Measurements from ENCODE around the gene SLC35G4.
"Not testable (repeated sequence)": the region's sequence is repeated elsewhere in the genome, so short reads cannot be mapped to it uniquely, and the experiment has no call there.

The SLC35G4 gene

GRCh38 chr18:11613611-11614010 lies 4.2 kb downstream of the SLC35G4 start:
- not testable (repeated sequence) for DNase-seq

GRCh38 chr18:11614042-11614441 lies 4.6 kb downstream of the SLC35G4 start:
- DNase-seq, result not testable (repeated sequence)

GRCh38 chr18:11614981-11615380 lies 5.6 kb downstream of the SLC35G4 start:
- not testable (repeated sequence) for DNase-seq

GRCh38 chr18:11647310-11647709 lies 37.9 kb downstream of the SLC35G4 start:
- DNase-seq, result not testable (repeated sequence)

GRCh38 chr18:11647804-11648203 lies 38.4 kb downstream of the SLC35G4 start:
- DNase-seq, result not testable (repeated sequence)

- DNase-seq, result no peak
Observed at GRCh38 chr18:11649839-11650238, 40.4 kb downstream of the SLC35G4 start.

GRCh38 chr18:11651899-11652298 lies 42.5 kb downstream of the SLC35G4 start:
- no peak for DNase-seq

- no peak for DNase-seq
Observed at GRCh38 chr18:11653521-11653920, 44.1 kb downstream of the SLC35G4 start.

- DNase-seq, result peak in 46 of 58 donors; percentile 1 to 73 (median 24)
Observed at GRCh38 chr18:11654736-11655605, 45.6 kb downstream of the SLC35G4 start.

GRCh38 chr18:11655606-11655932 lies 46.2 kb downstream of the SLC35G4 start:
- DNase-seq, result no peak

GRCh38 chr18:11657152-11657551 lies 47.8 kb downstream of the SLC35G4 start:
- peak in 1 of 58 donors; percentile 6 for DNase-seq

- DNase-seq, result no peak
Observed at GRCh38 chr18:11657554-11657953, 48.2 kb downstream of the SLC35G4 start.

GRCh38 chr18:11658019-11658418 lies 48.6 kb downstream of the SLC35G4 start:
- no peak for DNase-seq

GRCh38 chr18:11658989-11659388 lies 49.6 kb downstream of the SLC35G4 start:
- DNase-seq, result no peak

All from anterior cingulate cortex (tissue), 58 donors.